Measurements from ENCODE around the gene RGS12.

RGS12 gene

DNA sequence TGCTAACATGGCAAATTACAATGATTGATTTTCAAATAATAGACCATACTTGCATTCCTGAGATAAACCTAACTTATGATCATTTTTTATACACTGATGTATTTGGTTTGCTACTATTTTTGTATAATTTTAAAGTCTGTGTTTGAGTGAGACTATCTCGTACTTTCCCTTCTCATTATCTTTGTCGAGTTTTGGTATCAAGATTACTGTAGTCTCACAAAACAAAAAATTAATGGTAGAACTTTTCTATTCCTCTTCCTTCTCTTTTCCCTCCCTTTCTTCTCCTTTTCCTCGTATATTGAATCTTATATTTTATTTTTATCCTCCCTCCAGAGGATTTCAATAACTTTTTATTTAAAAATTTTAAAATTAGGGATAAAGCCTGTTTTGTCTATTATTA lies 41.5 kb downstream of the RGS12 start:
- no peak for DNase-seq

DNA sequence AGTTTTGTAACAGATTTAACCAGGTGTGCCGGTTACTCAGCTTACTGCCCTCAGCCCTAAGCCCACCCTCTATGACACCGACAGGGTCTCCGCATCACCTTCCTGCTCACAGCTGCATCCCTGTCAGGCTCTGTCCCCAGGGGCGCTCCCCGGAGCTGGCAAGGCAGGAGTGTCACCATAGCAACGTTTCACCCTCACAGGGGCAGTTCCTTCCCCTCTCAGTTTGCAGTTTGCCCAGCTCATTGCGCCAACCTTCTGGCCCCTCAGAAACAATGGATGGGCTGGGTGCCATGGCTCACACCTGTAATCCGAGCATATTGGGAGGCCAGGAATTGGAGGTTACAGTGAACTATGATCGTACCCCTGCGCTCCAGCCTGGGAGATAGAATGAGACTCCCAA lies 42.6 kb downstream of the RGS12 start:
- no peak for DNase-seq

DNA sequence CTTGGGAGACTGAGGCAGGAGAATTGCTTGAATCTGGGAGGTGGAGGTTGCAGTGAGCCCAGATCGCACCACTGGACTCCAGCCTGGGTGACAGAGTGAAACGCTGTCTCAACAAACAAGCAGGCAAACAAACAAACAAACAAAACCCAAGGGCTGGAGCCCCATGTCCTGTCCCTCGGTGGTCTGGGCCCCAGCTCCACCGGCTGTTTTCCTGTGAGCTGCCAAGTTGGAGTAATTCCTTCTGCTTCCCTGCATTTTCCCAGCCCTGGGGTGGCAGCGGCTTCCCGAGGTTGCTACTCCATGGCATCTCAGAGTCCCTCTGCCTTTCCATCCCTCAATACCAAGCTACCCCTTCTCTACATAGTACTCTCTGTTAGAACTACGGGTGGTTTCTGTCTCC lies 43.2 kb downstream of the RGS12 start:
- no peak for DNase-seq

DNA sequence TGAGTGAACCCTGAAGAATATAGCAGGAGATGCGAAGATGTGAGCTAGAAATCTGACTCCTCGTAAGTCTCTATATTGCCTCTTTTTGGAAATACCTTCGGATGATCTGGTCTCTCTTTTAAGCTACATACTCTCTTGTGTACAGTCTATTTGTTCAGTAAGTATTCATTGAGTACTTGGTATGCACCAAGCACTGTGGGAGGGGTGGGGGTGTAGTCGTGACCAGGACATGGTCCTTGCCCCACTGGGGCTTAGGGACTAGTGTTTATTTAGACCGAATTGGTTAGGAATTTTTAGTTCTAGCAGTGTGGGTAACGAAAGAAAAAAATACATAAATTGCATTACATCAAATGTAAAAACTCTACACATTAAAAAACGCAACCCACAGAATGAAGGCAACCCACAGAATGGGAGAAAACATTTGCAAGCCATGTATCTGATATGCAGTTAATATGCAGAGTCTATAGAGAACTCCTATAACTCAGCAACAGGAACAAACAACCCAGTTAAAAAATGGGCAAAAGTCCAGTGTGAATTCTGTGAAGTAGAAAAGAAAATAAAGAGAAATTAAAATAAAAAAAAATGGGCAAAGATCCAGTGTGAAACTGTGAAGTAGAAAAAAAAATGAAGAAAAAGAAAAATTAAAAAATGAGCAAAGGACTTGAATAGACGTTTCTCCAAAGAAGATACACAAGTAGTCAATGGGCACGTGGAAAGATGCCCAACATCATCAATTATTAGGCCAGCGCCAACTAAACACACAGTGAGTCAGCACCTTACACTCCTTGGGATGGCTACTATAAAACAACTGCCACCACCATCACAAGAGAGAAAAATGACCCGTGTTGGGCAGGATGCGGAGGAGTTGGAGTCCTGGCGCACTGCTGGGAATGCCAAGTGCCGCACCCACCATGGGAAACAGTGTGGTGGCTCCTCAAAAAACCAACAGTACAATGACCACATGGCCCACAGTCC lies 43.8 kb downstream of the RGS12 start:
- no peak for DNase-seq

DNA sequence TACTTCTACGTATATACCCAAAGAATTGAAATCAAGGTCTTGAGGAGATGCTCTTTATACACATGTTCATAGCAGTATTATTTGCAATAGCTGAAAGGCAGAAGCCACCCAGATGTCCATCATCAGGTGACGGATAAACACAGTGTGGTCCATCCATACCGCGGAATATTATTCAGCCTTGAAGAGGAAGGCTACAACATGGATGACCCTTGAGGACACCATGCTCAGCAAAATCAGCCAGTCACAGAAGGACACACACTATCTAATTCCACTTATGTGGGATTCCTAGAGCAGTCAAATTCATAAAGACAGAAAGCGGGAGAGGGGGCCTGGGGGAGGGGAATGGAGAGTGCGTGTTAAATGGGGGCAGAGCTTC lies 44.5 kb downstream of the RGS12 start:
- no peak for DNase-seq

DNA sequence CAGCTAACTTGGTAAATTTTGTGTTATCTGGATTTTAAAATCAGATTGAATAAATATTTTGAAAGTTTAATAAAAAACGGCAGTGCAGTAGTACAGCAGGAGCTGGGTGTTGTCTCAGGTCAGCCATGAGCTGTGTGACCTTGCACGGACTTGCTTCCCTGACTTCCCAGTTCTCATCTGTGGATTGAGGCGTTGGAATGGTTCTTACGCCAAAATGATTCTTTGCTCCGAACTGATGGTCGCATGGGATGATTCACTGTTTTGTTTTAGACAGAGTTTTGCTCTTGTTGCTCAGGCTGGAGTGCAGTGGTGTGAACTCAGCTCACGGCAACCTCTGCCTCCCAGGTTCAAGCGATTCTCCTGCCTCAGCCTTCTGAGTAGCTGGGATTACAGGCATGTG lies 45.0 kb downstream of the RGS12 start:
- no peak for DNase-seq

DNA sequence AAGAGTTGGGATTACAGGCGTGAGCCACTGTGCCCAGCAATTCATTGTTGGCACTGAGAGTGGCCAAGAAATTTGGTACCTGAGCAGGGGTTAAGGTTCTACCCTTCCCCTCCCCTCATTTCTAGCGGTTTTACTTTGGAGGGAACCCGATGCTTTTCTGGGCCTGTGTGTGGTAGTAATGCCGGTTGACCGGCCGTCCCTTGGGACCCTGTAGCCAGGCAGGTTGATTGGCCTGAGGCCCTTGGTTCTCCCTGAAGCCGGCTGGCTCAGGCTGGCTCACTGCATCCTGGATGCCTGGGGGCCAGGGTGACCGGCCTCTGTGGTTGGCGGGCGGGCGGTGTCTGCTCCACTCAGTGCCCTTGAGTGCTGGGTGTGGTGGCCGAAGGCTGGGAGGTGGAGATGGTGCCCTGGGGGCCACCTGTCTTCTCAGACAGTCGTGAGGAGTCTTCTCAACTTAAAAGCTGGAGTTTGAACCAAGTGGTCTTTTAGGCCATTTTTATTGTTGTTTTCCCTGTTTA lies 45.6 kb downstream of the RGS12 start:
- DNase-seq = no peak

DNA sequence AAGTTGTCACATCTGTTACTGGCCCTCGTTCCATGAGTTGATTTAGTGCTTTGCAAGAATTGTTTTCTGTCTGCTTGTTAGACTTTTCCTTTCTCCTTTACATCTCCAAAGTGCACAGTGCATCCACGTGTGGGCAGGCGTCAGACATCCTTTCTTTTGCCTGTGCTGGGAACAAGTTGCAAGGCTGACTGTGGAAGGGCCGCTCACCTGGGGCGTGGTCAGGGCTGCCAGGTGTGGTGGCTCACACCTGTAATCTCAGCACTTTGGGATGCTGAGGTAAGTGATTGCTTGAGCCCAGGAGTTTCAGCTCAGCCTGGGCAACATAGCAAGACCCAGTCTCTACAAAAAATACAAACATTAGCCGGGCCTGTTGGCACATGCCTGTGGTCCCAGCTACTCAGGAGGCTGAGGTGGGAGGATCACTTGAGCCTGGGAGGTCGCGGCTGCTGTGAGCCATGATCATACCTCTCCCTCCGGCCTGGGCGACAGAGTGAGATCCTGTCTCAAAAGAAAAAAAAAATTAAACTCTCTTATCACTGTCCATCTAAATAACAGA lies 46.2 kb downstream of the RGS12 start:
- DNase-seq = no peak

DNA sequence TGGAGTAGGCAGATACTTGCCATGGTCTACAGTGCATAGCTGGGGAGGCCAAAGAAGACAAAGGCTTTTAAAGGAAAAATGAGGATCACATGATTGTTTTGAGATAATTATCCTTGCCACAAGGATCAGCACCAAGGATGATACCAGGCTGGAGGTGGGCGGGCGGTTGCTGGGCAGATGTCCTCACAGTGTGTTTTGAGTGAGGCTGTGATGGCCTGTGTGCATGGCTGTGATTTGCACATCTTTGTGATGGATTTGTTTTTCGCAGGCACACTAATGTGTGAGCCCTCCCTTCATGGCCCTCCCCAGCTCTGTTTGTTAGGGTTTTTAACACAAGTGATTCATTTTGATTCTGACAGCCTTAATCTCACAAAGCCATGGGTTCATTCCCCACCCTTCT lies 46.8 kb downstream of the RGS12 start:
- DNase-seq = no peak

DNA sequence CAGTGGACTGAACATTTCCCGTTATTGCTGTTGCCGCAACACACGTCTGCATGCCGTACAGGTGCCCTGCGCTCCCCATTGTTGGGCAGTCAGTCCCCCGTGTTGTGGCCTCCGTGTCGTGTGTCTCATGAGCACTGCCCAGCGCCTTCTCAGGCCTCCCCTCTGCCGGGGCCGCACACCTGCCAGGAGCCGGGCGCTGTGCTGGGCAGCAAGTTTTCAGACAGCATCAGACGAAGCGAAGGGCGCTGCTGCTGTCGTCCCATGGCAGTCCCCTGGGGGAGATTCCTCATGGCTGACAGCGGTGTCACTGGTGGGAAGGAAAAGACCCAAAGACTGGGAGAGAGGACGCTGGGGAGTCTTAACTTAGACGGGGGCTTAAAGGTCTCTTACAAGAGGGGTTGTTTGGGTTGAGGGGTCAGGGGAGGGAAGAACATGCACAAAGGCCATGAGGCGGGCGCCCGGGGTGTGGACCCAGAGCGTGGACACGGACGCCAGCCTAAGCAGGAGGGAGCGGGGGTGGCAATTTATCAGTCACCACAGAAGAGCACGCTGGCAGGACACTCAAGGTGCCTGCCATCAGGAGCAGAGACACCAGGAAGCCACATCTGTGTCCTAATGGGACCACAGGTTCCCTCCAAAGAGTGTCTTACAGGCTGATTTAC lies 47.3 kb downstream of the RGS12 start:
- no peak for DNase-seq

DNA sequence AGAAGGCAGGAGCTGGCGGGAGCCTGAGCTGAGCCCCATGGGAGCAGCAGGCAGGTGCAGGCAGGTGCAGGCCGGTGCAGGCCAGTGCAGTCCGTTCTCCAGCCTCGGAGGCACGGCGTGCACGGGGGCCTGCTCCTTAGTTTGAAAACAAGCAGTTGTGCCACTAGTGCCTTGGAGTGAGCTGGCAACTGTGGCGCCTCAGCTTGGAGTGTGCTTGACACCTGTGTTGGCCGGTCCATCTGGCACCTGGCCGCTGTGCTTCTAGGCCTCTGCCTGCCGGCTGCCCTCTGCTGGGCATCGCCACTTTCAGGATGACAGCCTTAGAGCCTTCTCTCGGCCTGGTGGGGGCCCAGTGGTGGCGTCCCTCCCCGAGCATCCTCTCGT lies 47.9 kb downstream of the RGS12 start:
- no peak for DNase-seq

DNA sequence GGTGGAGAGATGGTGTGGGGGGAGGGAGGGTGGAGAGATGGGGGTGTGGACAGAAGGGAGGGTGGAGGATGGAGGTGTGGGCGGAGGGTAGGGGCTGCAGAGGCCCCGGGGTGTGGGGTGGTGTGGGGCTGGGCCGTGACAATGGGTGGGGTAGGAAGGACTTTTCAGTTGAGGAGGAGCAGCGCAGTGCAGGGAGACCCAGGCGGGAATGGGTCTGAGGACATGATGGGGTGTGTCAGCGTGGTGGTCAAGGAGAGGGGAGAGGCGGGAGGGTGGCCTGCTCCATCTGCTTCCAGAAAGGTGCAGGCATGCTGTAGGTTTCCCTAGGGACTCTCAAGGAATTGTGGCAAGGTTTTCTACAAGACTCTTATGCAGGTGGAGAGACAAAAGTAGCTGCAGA lies 48.9 kb downstream of the RGS12 start:
- no peak for DNase-seq

DNA sequence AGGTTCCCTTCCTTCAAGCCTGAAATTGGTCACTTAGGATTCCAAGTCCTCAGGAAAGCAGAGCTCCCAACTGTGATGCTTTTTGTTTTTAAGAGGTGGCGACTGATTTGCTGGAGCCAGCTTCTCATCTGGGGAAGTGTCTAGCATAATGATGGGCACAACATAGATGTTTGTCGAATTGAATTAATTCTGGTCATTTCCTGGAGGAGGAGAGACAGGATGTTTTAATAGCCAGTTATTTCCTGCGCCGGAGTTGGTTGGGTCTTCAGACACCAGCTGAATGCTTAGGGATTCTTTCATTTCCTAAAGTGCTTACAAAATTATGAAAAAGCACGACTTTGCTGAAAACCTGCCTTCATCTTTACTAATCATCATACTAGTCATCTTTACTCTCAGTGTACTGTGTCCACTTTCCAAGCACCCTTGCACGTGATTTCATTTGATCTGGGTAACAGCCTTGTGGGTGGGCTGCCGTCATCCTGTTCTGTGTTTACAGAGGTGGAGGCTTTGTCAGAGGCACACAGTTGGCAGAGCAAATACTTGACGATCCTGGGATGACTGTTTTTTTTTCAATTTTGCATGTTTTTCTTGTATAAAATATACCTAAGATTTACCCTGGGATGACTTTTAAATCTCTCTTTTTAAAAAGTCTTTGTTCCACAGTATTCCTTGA lies 49.5 kb downstream of the RGS12 start:
- DNase-seq = no peak
